Hematopoietic multipotent progenitor cell treated with erythropoietin and hydrocortisone succinate and interleukin-3 and kit ligand, for 8 days (in vitro differentiated cells): Measurements from ENCODE around the gene KDM4B.
"Not testable (repeated sequence)": the region's sequence is repeated elsewhere in the genome, so short reads cannot be mapped to it uniquely, and the experiment has no call there.

ENCODE experiments used
- DNase-seq: peaks from one replicate; pipeline ENCODE4 v3.0.0-alpha.2; 2015

KDM4B gene

DNA sequence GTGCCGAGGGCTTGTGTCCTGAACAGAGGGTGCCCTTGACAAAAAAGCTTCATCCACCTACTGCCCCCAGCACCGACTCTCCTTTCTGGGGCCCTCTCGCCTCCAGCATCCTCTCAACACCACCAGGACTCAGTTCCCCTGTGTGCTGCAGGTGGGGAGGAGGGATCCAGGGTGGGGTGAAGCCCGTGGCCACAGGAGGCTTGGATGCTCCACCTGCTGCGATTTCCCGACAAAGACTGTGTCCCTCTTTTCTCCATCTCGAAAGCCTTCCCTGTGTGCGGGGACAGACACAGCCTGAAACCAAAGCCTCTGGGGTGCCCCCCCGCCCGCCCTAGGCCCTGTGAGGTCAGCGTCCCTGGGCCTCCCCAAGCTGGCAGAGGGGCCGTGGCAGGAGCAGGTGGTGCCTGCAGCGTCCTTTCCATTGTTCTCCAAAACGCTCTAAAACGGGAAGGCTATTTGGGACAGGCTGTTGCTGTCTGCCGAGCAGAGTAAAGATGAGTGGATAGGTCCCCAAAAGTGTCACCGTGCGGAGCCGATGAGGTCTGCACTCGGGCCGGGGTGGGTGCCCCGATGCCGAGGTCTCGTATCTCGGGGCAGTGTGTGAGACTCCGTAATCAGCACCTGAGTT lies 186.0 kb downstream of the KDM4B start:
- no peak for DNase-seq

- no peak for DNase-seq
These were observed 186.8 kb downstream of the KDM4B start for GRCh38 chr19:5155586-5156210.

- DNase-seq = no peak
These were observed 187.5 kb downstream of the KDM4B start for GRCh38 chr19:5156231-5156986.

- no peak for DNase-seq
These were observed 188.3 kb downstream of the KDM4B start for GRCh38 chr19:5157186-5157585.

DNA sequence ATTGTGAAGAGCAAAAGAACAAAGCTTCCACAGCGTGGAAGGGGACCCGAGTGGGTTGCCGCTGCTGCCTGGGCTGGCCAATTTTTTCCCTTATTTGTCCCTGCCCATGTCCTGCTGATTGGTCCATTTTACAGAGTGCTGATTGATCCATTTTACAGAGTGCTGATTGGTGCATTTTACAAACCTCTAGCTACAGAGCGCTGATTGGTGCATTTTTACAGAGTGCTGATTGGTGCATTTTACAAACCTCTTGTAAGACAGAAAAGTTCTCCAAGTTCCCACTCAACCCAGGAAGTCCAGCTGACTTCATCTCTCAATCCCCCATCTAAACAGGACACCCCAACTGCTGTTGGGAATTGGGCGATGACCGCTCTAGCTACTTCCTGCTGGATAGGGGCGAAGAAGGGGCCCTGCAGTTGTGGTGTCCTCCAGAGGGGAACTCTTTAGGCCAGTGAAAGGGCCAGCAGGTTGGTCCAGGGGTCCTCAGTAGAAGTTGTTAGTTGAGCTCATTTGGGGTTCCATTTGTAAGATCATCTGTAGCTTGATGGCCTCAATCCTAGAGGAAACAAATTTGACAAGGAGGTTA lies 189.7 kb downstream of the KDM4B start:
- not testable (repeated sequence) for DNase-seq

DNA sequence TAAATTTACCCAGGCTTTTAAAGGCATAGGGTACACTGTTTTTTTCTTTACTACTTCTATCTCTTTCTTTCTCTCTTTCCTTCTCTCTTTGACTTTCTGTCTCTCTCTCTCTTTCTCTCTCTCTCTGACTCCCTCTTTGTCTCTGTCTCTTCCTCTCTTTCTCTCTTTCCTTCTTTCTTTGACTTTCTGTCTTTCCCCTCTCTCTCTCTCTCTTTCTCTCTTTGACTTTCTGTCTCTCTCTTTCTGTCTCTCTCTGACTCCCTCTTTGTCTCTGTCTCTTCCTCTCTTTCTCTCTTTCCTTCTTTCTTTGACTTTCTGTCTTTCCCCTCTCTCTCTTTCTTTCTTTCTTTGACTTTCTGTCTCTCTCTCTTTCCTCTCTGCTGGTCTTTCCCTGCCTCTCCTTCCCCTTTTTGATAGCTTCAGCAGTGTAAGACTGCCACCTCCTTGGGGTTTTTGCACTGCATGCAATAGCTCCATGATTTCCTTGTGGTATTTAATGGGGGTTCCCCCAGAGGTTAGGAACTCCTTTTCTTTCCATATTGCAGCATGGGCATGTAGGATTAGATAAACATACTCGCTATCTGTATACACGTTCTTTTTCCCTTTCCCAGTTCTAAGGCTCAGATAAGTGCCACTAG lies 191.4 kb downstream of the KDM4B start:
- not testable (repeated sequence) for DNase-seq

GRCh38 chr19:5164845-5165696 lies 196.2 kb downstream of the KDM4B start:
- DNase-seq = not testable (repeated sequence)

DNA sequence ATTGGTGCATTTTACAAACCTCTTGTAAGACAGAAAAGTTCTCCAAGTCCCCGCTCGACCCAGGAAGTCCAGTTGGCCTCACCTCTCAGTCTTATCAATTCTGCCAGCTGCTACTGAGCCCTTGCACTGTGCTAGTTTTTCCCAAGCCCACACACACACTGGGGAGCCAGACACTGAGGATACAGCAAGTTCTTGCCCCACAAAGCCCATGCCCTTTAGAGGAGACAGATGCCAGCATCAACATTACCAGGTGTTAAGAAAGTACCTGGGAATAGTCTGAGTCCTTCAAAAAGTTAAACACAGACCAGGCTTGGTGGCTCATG lies 196.7 kb downstream of the KDM4B start:
- peak; percentile 45 for DNase-seq

- DNase-seq = no peak
These were observed 197.3 kb downstream of the KDM4B start for GRCh38 chr19:5166262-5166661.

DNA sequence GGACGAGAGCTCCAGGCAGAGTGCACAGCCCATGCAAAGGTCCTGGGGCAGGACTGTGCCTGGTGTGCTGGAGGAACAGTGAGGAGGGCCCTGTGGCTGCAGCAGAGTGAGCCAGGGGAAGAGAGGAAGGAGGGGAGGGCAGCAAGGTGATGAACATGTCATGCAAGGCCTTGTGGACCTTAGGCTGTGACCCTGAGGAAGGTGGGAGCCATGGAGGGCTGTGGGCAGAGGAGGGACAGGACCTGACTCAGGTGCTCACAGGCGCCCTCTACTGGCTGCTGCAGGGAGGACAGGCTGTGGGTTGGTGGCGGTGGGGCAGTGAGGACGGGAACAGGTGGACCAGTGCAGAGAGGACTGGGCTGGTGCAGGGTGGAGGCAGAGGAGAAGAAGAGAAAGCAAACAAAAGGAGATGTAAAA lies 201.4 kb downstream of the KDM4B start:
- peak; percentile 42 for DNase-seq

DNA sequence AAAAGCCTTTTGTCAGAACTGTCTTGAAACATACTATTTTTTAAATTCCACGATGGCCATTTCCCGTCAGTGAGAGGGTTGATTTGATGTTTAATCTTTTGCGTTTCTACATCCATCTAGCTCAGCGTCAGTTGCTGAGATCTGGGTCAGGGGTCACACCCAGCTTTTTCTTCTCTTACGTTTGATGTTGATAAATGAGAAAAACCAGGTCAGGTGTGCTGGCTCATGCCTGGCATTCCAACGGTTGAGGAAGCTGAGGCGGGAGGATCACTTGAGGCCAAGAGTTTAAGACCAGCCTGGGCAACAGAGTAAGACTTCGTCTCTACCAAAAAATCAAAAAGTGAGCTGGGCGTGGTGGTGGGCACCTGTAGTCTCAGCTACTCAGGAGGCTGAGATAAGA lies 202.8 kb downstream of the KDM4B start:
- DNase-seq = no peak

- no peak for DNase-seq
These were observed 204.1 kb downstream of the KDM4B start for GRCh38 chr19:5172859-5173630.

DNA sequence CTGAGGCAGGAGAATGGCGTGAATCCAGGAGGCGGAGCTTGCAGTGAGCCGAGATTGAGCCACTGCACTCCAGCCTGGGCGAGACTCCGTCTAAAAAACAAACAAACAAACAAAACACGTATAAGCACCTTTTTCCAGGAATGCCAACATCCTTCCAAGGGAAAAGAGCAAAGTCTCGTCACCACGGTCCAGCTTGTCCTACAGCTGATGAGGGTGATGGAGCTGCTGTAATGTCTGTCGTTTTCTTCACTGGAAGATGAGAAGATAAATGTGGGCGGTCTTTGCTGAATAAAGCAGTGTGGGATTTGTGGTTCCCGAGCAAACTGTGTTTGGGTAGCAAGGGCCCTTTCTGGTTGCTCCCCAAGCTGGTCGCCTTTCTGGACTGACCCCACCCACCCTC lies 205.1 kb downstream of the KDM4B start:
- no peak for DNase-seq

GRCh38 chr19:5177745-5178450 lies 209.0 kb downstream of the KDM4B start:
- DNase-seq = no peak

GRCh38 chr19:5178841-5179240 lies 209.9 kb downstream of the KDM4B start:
- DNase-seq = no peak

DNA sequence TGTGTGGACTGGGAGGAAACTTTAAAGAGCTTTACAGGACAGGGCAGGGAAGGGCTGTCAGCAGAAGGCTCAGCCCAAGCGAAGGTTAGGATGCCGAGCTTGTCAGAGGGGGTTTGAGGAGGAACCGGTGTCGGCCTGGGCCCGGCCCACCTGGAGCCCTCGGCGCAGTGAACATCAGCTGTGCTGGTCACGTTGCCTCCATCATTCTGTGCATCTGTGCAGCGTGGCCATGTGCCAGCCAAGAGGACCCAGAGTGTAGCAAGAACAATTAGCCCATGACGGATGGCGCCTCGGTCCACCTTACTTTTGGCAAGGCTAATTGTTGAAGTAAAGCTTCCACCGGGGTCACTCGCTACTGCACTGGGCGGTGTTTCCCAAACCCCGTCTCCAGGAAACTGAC lies 210.3 kb downstream of the KDM4B start:
- no peak for DNase-seq

GRCh38 chr19:5181329-5181728 lies 212.4 kb downstream of the KDM4B start:
- DNase-seq = no peak

DNA sequence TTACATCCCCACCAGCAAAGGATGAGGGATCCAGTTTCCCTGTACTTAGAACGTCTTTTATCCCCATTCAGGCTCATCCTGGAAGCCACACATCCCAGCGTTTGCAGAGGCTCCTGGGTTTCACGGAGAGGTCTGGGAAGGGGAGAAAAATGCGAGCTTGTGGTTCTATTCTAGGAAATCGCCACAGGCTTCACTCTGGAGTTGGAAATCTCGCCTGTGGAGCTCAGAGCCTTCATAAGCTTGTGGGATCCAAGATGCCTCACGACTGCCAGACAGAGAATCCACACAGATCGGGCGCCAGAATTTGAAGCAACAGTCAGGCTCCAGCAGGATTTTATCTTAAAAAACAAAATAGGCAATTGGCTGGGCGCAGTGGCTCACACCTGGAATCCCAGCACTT lies 213.8 kb downstream of the KDM4B start:
- DNase-seq = no peak

GRCh38 chr19:5183616-5184015 lies 214.7 kb downstream of the KDM4B start:
- no peak for DNase-seq

GRCh38 chr19:5184930-5185329 lies 216.0 kb downstream of the KDM4B start:
- DNase-seq = no peak
